Measurements from ENCODE around the gene DHRS12. TPM values are rescaled to one million over a fixed set of nuclear protein-coding genes. Genes with fewer than 3 reads are reported as not detected.
A peak's percentile ranks its signal among the peaks of the same experiment; 100 is the strongest.

DHRS12 gene
- total RNA-seq, 1 experiment from 2014 or later, result 14.1 TPM

GRCh38 chr13:51731759-51732158 is 72.2 kb downstream of the DHRS12 start:
- Mint-ChIP-seq H3K4me3 (ENCODE audit: unreplicated experiment) (no peak overlapping the region), H3K9me3 (ENCODE audit: unreplicated experiment) (no peaks in the 10 kb centered on the region), H3K36me3 (ENCODE audit: insufficient read depth, unreplicated experiment) (no peaks in the 10 kb centered on the region), H3K27ac (ENCODE audit: unreplicated experiment) (no peak overlapping the region), H3K27me3 (ENCODE audit: insufficient read depth, unreplicated experiment) (no peaks in the 10 kb centered on the region), H3K4me1 (ENCODE audit: low read depth, unreplicated experiment) (no peaks in the 10 kb centered on the region)
- intact Hi-C loops (cut with micrococcal nuclease; ENCODE audit: unreplicated experiment), result loop anchor here (1.0 to 5.0 kb wide), 4 partner anchors 71 to 296 kb away; partner anchors contain the start of genes DHRS12 and INTS6
- H3K4me3 ChIP-seq (ENCODE audit: low read depth, low read length), result no peak overlapping the region
- peak; percentile 16 to 41 for TF ChIP-seq CTCF (IDR thresholded peaks at IDR 0.05; ENCODE audit: insufficient read depth in 1 of 2, low read depth in 1 of 2, low read length in 1 of 2, severe bottlenecking in 1 of 2, unreplicated experiment in 1 of 2)
- no peaks in the 10 kb centered on the region for H3K36me3 ChIP-seq (ENCODE audit: control insufficient read depth, insufficient read depth, low read length)
- H3K27me3 ChIP-seq (replicated peaks; ENCODE audit: control insufficient read depth, insufficient read depth, low read length), result no peaks in the 10 kb centered on the region
- BruUV-seq (replicated peaks), result no TSS peak
- H3K4me1 ChIP-seq, result peaks cover 12% of the 10 kb centered on the region; the same call in 1 of the 2 replicates
- CTCF ChIA-PET, result interaction anchor here (0.6 to 1.8 kb wide), 5 partner anchors 34 to 297 kb away, joined by 3 to 9 read pairs (median 3); no protein-coding TSS in a partner anchor
- POLR2A ChIA-PET, result interaction anchor here (0.9 kb wide), 1 partner anchor 279 kb away, joined by 5 read pairs; the partner anchor contains the start of gene INTS6
- DNase-seq, result no peak
- H3K9me3 ChIP-seq, result no peaks in the 10 kb centered on the region

- intact Hi-C loops (cut with micrococcal nuclease; ENCODE audit: unreplicated experiment), result loop anchor here (1.0 to 5.0 kb wide), 4 partner anchors 71 to 296 kb away; partner anchors contain the start of genes DHRS12 and INTS6
- no peak for TF ChIP-seq CTCF (IDR thresholded peaks at IDR 0.05; ENCODE audit: insufficient read depth in 1 of 2, low read depth in 1 of 2, low read length in 1 of 2, severe bottlenecking in 1 of 2, unreplicated experiment in 1 of 2)
- H3K4me3 ChIP-seq (ENCODE audit: low read depth, low read length), result no peak overlapping the region
- BruUV-seq (replicated peaks), result no TSS peak
- Mint-ChIP-seq H3K4me1 (ENCODE audit: low read depth, unreplicated experiment) (no peaks in the 10 kb centered on the region), H3K4me3 (ENCODE audit: unreplicated experiment) (no peak overlapping the region), H3K36me3 (ENCODE audit: insufficient read depth, unreplicated experiment) (no peaks in the 10 kb centered on the region), H3K27ac (ENCODE audit: unreplicated experiment) (no peak overlapping the region), H3K27me3 (ENCODE audit: insufficient read depth, unreplicated experiment) (no peaks in the 10 kb centered on the region), H3K9me3 (ENCODE audit: unreplicated experiment) (no peaks in the 10 kb centered on the region)
- H3K9me3 ChIP-seq, result no peaks in the 10 kb centered on the region
- no peaks in the 10 kb centered on the region for H3K27me3 ChIP-seq (replicated peaks; ENCODE audit: control insufficient read depth, insufficient read depth, low read length)
- peaks cover 12% of the 10 kb centered on the region; the same call in 1 of the 2 replicates for H3K4me1 ChIP-seq
- ChIA-PET POLR2A (interaction anchor here (0.9 kb wide), 1 partner anchor 278 kb away, joined by 5 read pairs; the partner anchor contains the start of gene INTS6), CTCF (interaction anchor here (1.6 to 1.8 kb wide), 2 partner anchors 67 to 296 kb away, joined by 3 to 6 read pairs; no protein-coding TSS in a partner anchor)
- no peak for DNase-seq
- no peaks in the 10 kb centered on the region for H3K36me3 ChIP-seq (ENCODE audit: control insufficient read depth, insufficient read depth, low read length)
These were observed 73.0 kb downstream of the DHRS12 start for GRCh38 chr13:51730927-51731326.

- Histone ChIP-seq H3K36me3 (ENCODE audit: control insufficient read depth, insufficient read depth, low read length) (no peaks in the 10 kb centered on the region), H3K27me3 (replicated peaks; ENCODE audit: control insufficient read depth, insufficient read depth, low read length) (no peaks in the 10 kb centered on the region), H3K9me3 (no peaks in the 10 kb centered on the region), H3K4me1 (peaks cover 12% of the 10 kb centered on the region; the same call in 1 of the 2 replicates), H3K4me3 (ENCODE audit: low read depth, low read length) (no peak overlapping the region)
- Mint-ChIP-seq H3K36me3 (ENCODE audit: insufficient read depth, unreplicated experiment) (no peaks in the 10 kb centered on the region), H3K27me3 (ENCODE audit: insufficient read depth, unreplicated experiment) (no peaks in the 10 kb centered on the region), H3K27ac (ENCODE audit: unreplicated experiment) (no peak overlapping the region), H3K4me3 (ENCODE audit: unreplicated experiment) (no peak overlapping the region), H3K4me1 (ENCODE audit: low read depth, unreplicated experiment) (no peaks in the 10 kb centered on the region), H3K9me3 (ENCODE audit: unreplicated experiment) (no peaks in the 10 kb centered on the region)
- intact Hi-C loops (cut with micrococcal nuclease; ENCODE audit: unreplicated experiment), result loop anchor here (2.0 to 5.0 kb wide), 3 partner anchors 72 to 278 kb away; partner anchors contain the start of genes DHRS12 and INTS6
- ChIA-PET CTCF (no interaction called here), POLR2A (no interaction called here)
- no peak for TF ChIP-seq CTCF (IDR thresholded peaks at IDR 0.05; ENCODE audit: insufficient read depth in 1 of 2, low read depth in 1 of 2, low read length in 1 of 2, severe bottlenecking in 1 of 2, unreplicated experiment in 1 of 2)
- no TSS peak for BruUV-seq (replicated peaks)
- DNase-seq, result peak in 1 of 2 experiments; percentile 7
These were observed 74.0 kb downstream of the DHRS12 start for GRCh38 chr13:51729866-51730553.

Data from Caco-2 (cell line).